Endodermal cell (in vitro differentiated cells): ENCODE data around the gene MRPL45. TPM values are rescaled to one million over a fixed set of nuclear protein-coding genes. Genes with fewer than 3 reads are reported as not detected.

ENCODE experiments used
- DNase-seq: peaks from one replicate; pipeline ENCODE4 v3.0.0-alpha.2; 2017
- H3K27ac ChIP-seq: 2 replicates; pipeline ENCODE4 v1.5.1; 2013; ENCODE audit warnings: mild to moderate bottlenecking, low read depth, low read length, moderate library complexity
- H3K27me3 ChIP-seq: 2 replicates; pipeline ENCODE4 v1.6.1; 2013; ENCODE audit warnings: mild to moderate bottlenecking, low read length, moderate library complexity; ENCODE audit not compliant: insufficient read depth, control insufficient read depth, poor library complexity, severe bottlenecking
- H3K36me3 ChIP-seq: 2 replicates; pipeline ENCODE4 v1.7.0; 2013; ENCODE audit warnings: mild to moderate bottlenecking, low read length, moderate library complexity; ENCODE audit not compliant: control insufficient read depth, insufficient read depth
- H3K4me1 ChIP-seq: one replicate; pipeline ENCODE4 v1.7.0; 2013; ENCODE audit warnings: low read length; ENCODE audit not compliant: control insufficient read depth, insufficient read depth
- H3K4me3 ChIP-seq: 2 replicates; pipeline ENCODE4 v1.5.1; 2013; ENCODE audit warnings: mild to moderate bottlenecking, low read length, moderate library complexity
- H3K9ac ChIP-seq: 2 replicates; pipeline ENCODE4 v1.6.1; 2013; ENCODE audit warnings: mild to moderate bottlenecking, low read length, moderate library complexity; ENCODE audit not compliant: poor library complexity, severe bottlenecking; ENCODE audit errors: extremely low read depth
- H3K9me3 ChIP-seq: 2 replicates; pipeline ENCODE4 v1.6.1; 2013; ENCODE audit warnings: mild to moderate bottlenecking, low read length, moderate library complexity; ENCODE audit not compliant: control insufficient read depth
- H3K27ac Mint-ChIP-seq: 2 replicates; pipeline ENCODE4 v1.8.0; 2020; ENCODE audit warnings: mixed read lengths
- H3K27me3 Mint-ChIP-seq: 2 replicates; pipeline ENCODE4 v1.8.0; 2021; ENCODE audit warnings: mild to moderate bottlenecking, mixed read lengths; ENCODE audit not compliant: insufficient read depth
- H3K36me3 Mint-ChIP-seq: 2 replicates; pipeline ENCODE4 v1.8.0; 2020; ENCODE audit warnings: low read depth, mixed read lengths
- H3K4me1 Mint-ChIP-seq: 2 replicates; pipeline ENCODE4 v1.8.0; 2020; ENCODE audit warnings: mixed read lengths
- H3K4me3 Mint-ChIP-seq: 2 replicates; pipeline ENCODE4 v1.8.0; 2020; ENCODE audit warnings: mild to moderate bottlenecking, moderate library complexity, mixed read lengths
- H3K9me3 Mint-ChIP-seq: 2 replicates; pipeline ENCODE4 v1.8.0; 2020; ENCODE audit warnings: mild to moderate bottlenecking, mixed read lengths
- CTCF ChIP-seq: fragments of 200-600 bp; sonication (generic); conservative IDR thresholded peaks from 2 replicates; pipeline ENCODE4 v1.5.0; 2021; ENCODE audit warnings: antibody characterized with exemption, mild to moderate bottlenecking
- WGBS, 2 experiments: methylation state at CpG; one replicate each; pipeline versions ENCODE4 v1.1.5 to v1.1.7; 2013; ENCODE audit warnings: missing lambda C conversion rate in 2 of 2, mixed read lengths in 1 of 2; ENCODE audit not compliant: insufficient coverage in 1 of 2, insufficient read length in 1 of 2; 5-methylcytosine and 5-hydroxymethylcytosine counted together
- total RNA-seq, 2 donors: library from RNA; stranded (reverse); fragmentation: NEBNext Ultra II Directional in 1 of 2; extraction: Animal tissue kit (Norgen Biotek cat#: 25700) in 1 of 2; gene quantifications; 2 replicates in 1 of 2; 3 replicates in 1 of 2; pipeline ENCODE4 v1.2.1, GENCODE V29; 2021

The MRPL45 gene
- total RNA-seq, 2 donors from 2014 or later: 48.8 to 51.9 TPM

GRCh38 chr17:38353668-38354067, 56.7 kb downstream of the MRPL45 start:
- no peak for DNase-seq
- Histone ChIP-seq H3K9me3 (no peaks in the 10 kb centered on the region), H3K9ac (no peak overlapping the region), H3K27me3 (peaks cover 21% of the 10 kb centered on the region), H3K36me3 (no peaks in the 10 kb centered on the region), H3K27ac (no peak overlapping the region), H3K4me1 (peaks cover 6% of the 10 kb centered on the region), H3K4me3 (peak overlapping the region; percentile 83)
- TF ChIP-seq CTCF: no peak
- Mint-ChIP-seq H3K9me3 (no peaks in the 10 kb centered on the region), H3K36me3 (no peaks in the 10 kb centered on the region), H3K27me3 (no peaks in the 10 kb centered on the region), H3K4me3 (peak overlapping the region; percentile 70), H3K27ac (no peak overlapping the region), H3K4me1 (peaks cover 57% of the 10 kb centered on the region)
- WGBS, 2 experiments: 92 to 94% methylated on average over 12 to 13 of the region's 13 CpGs

- Mint-ChIP-seq H3K36me3 (no peaks in the 10 kb centered on the region), H3K27me3 (no peaks in the 10 kb centered on the region), H3K9me3 (no peaks in the 10 kb centered on the region), H3K27ac (no peak overlapping the region), H3K4me3 (peak overlapping the region; percentile 70), H3K4me1 (peaks cover 57% of the 10 kb centered on the region)
- no peak for DNase-seq
- no peak for TF ChIP-seq CTCF
- 92 to 95% methylated on average over 7 of the region's 7 CpGs for WGBS, 2 experiments
- no peaks in the 10 kb centered on the region for H3K36me3 ChIP-seq
- H3K27ac ChIP-seq: no peak overlapping the region
- peaks cover 6% of the 10 kb centered on the region for H3K4me1 ChIP-seq
- peaks cover 21% of the 10 kb centered on the region for H3K27me3 ChIP-seq
- no peaks in the 10 kb centered on the region for H3K9me3 ChIP-seq
- H3K4me3 ChIP-seq: peak overlapping the region; percentile 2
- H3K9ac ChIP-seq: no peak overlapping the region
Measured at GRCh38 chr17:38354466-38354865, 57.5 kb downstream of the MRPL45 start.

GRCh38 chr17:38355251-38355650, 58.3 kb downstream of the MRPL45 start:
- Mint-ChIP-seq H3K27me3 (no peaks in the 10 kb centered on the region), H3K9me3 (no peaks in the 10 kb centered on the region), H3K4me3 (no peak overlapping the region), H3K4me1 (peaks cover 50% of the 10 kb centered on the region), H3K27ac (no peak overlapping the region), H3K36me3 (no peaks in the 10 kb centered on the region)
- no peak overlapping the region for H3K9ac ChIP-seq
- TF ChIP-seq CTCF: no peak
- H3K27ac ChIP-seq: no peak overlapping the region
- H3K36me3 ChIP-seq: no peaks in the 10 kb centered on the region
- no peak overlapping the region for H3K4me3 ChIP-seq
- peaks cover 21% of the 10 kb centered on the region for H3K27me3 ChIP-seq
- no peaks in the 10 kb centered on the region for H3K4me1 ChIP-seq
- 77 to 94% methylated on average over 2 to 4 of the region's 4 CpGs for WGBS, 2 experiments
- DNase-seq: no peak
- no peaks in the 10 kb centered on the region for H3K9me3 ChIP-seq
